GM19463 (cell line): ENCODE data around the gene CADPS2.

Experiments
- ATAC-seq: cut with Tn5 transposase; IDR thresholded peaks from one replicate; pipeline ENCODE4 v1.9.1; 2021; ENCODE audit warnings: mild to moderate bottlenecking, moderate library complexity; ENCODE audit not compliant: unreplicated experiment

The CADPS2 gene

DNA sequence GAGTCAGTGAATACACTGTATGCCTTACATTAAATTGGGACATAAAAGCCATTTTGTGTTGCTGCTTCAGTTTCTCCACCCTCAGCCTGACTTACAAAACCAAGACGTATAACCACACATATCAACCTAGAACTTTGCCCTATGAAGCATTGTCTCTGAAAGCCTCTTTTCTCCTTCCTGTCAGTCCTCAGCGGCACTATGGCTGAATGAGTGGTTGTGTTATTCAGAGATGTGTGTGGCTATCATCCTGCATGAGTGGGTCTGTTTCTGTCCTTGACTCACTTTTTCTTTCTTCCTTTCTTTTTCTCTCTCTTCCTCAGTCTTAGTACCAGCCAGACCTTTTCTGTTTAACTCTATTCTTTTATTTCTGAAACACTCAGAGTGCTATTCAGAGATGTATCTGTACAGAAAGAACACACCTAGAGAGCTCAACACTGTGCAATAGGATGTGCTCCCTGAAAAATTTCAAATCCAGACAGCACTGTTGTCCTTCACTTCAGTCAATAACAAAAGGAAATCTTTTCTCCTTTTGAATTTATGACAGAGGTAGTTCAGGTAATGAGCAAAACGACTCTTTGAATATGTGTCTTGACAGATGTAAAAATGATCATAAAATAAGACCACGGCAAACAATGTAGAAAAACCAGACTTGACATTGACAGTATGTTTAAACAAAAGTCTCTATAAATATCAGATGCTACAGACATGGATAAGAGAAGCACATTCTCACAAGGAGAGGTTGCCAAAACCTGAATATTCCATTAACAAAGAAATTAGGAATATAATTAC, 418.4 kb downstream of the CADPS2 start:
- no peak for ATAC-seq

DNA sequence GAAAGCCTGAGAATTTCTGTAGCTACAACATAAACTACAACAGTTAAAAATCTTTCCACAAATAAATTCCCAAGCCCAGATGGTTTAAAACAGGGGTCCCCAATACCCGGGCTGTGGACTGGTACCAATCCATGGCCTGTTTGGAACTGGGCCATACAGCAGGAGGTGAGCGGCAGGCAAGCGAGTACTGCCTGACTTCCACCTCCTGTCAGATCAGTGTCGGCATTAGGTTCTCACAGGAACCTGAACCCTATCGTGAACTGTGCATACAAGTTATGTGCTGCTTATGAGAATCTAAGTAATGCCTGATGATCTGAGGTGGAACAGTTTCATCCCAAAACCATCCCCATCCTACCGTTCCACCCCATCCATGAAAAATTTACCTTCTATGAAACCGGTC, 421.0 kb downstream of the CADPS2 start:
- ATAC-seq, result no peak

DNA sequence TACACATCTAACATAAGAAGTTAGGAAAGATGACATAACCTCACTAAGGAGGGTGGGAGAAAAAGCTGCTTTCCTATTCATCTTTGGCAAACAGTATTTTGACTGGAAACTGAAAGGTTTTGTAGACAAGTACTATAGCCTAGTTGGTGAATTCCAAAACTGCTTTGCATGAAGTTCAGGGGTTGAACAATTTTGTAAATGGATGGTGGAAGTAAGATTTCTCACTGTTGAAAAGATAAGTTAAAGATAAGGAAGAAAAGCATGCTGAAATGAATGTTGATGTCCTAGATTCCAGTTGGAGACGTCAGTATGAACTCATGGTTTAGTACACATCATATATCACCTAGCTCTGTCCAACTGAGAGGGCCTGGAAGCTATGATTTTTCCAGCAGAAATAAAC, 422.6 kb downstream of the CADPS2 start:
- ATAC-seq, result no peak

DNA sequence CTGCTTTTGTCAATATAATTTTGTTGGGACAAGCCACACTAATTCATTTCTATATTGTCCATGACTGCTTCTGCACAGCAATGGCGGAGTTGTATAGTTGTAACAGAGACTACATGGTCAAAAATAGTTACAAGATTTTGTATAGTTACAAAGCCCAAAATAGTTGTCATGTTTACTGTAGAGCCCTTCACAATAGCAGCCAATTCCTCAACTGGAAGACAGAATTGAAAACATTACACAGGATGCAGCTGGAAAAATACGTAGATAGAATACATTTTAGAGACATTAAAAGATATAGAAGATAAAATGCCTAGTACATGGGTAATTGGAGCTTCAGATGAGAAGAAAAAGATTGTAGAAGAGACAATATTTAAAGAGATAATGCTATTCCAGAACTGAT, 425.3 kb downstream of the CADPS2 start:
- ATAC-seq, result no peak

DNA sequence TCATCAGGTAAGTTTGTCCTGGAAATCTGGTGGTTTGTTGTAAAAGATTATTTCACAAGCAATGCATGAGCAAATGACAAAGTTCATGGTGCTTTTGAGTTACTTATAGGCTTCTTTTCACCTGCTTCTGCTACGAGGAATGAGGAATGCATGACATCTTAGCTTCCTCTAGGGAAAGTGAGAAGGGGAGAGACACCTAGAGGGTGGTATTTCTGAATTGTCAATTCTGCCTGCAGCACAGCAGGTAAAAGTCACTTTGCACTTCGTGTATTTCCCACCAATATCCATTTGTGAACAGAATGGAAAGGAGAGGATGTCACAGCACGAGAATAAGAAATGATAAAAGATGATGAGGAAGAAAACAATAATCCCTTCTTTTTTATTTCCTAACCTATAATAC, 428.3 kb downstream of the CADPS2 start:
- ATAC-seq, result no peak

DNA sequence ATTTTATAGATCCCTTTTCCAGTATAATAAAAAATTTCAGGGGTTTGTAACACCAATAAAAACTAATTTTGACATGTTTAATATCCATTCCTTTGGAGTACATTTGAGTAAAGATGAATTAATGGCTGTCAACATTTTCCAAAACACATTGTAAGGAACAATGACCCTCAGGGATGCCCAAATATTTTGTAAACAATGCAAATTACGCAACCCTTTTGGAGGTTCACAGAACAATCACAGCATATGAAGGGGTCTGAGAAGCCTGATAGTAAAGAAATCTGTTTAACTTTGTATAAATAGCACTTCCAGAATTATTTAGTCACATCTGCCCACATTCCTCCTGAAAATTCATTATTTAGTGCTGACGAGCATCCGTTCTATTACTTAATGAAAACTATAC, 428.9 kb downstream of the CADPS2 start:
- no peak for ATAC-seq

DNA sequence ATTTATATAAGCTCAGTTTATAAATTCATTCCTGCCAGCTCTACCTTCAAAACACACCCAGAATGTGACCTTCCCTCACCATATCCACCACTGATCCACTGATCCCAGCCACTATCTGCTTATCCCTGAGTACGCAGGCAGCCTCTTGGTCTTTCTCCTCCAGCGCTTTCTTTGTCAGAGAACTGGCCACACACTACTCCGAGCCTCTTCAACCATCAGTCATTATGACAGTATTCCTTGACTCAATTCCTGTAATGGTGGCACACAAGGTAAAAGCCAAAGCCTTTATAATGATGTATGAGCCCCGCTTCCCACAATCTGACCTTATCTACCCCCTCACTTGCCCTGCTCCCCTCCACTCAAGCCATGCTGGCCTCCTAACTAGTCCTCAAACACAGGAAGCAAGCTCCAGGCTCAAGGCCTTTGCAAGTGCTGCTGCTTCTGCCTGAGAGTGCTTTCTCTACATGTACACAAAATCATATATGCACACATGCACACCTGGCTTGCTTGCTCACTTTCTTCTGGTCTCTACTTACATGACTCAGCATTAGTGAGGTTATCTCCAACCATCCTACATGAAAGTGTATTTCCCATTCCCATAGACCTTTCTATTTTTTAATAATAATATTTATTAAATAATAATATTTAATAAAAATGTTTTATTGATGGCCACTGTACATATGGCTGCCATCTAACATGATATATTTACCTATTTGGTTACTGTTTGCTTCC, 431.3 kb downstream of the CADPS2 start:
- no peak for ATAC-seq

DNA sequence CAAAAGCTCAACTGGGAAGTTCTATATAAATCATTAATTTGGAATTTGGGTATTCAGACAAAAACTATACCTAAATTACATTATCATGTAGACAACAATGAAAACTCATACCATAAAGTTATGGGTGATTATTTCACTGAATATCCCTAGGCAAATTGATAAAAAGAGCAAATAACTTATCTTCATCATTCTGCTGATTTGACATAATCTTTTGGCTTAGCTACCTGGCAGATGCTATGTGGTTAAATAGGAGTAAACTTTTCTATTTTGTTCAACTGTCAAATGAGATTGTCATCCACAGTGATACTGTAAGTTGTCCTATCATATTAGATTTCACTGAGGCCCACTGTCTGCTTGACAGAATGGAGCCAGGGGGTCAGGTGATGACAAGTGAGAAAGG, 432.8 kb downstream of the CADPS2 start:
- ATAC-seq, result no peak

DNA sequence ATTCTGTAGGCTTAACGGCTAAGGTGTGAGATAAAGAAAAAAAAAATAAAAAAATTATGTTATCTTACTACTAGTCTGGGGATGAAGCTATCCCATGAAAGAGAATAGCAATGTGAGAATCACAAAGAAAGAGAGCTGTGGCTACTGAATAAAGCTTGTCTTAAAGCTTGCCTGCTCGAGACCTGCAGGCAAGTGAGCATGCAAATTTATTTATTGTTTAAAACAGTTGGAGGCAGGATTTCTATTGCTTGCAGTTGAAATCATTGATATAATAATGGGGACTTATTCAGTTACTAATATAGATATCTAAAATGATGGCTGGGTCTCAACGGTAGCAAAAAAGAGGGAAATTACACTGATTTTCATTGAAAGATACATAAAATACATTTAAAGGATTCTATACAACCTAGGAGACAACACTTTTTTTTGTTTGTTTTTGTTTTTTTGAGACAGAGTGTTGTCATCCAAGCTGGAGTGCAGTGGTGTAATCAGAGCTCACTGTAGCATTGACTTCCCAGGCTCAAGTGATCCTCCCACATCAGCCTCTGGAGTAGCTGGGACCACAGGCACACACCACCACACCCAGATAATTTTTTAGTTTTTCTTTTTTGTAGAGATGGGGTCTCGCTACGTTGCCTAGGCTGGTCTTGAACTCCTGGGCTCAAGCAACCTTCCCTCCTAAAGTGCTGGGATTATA, 437.2 kb downstream of the CADPS2 start:
- no peak for ATAC-seq

DNA sequence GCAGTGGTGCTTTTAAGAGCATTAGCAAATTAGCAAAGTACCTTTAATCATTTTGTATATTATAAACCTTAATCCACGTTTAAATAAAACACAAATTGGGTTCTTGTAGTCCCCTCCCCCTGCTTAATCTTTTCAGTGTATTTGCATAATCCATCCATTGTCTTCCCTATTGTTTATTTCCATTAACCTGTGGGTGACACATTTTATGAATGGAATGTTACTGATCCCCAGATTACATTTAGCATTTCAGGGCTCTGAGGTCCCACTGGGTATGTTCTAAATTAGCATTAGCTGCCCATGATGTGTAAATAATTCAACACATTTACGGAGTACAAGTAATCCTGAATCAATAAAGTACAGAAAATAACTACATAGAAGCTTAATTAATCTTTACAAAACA, 443.3 kb downstream of the CADPS2 start:
- no peak for ATAC-seq

DNA sequence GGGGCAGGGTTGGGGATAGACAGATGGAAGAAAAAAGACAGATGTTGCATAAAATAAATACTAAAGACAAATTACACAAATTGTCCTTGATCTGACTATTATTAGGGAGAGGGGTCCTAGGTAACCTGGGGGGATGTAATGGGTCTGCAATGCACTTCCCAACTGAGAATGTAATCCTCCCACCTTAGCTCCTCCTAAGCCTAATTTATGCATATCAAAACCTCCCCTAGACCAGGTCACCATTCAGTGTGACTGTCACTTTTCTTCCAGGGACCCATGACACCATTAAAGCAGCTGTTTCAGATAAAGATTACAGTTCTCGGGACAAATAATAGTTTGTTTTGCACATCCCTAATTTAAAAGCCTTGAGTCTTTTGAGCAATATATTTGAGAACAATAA, 447.8 kb downstream of the CADPS2 start:
- no peak for ATAC-seq

DNA sequence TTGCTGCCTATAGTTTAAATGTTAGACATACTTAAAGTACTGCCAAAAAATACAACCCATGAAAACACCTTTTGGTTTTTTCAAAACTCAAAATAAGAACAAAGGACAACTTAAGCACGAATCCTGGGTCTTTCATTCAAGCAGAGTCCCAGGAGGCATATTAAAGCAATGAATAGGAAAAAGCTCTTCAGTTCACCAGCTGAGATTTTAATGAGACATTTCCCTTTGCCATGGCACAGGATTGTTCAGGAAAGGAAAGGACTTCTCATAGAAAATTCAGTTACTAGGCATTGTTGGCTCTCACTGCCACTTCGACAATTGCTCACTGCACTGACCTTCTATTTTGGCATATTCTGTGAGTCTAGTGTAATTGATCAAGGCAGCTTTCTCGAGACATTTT, 448.3 kb downstream of the CADPS2 start:
- no peak for ATAC-seq

DNA sequence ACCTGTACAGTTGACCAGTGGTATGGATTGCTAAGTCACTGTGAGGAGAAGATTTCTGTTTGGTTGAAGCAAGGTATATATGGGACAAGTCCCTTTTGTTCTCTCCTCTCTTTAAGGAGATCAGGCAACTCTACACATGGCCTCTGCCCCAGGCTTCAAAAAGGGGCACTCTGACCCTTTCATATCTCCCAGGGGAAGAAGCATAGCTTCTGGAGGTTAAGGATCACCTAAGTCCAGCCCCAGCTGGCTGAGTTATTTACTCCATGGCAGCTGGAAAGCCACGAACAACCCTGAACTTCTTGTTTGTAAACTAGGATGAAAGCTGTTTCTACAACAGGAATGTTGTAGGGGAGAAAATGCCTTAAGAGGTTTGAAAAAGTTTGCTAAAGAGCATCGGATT, 452.5 kb downstream of the CADPS2 start:
- no peak for ATAC-seq

DNA sequence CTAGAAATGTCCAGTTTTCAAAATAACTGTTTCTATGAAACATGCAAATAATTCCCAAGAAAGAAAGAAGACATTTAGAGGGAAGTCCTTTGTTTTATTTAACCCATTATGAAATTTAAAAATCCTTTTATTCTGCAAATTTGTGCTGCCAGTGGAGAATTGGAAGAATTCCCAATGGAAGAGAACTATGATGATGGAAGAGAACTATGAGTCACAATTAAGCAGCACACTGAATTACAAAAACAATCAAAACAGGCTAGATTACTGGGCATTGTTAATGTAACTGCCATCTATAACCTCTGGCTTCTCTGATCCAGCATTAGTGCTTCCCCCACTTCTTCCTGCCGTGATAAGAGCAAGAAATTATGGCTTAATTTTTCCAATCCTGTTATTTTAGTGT, 455.6 kb downstream of the CADPS2 start:
- ATAC-seq, result no peak

DNA sequence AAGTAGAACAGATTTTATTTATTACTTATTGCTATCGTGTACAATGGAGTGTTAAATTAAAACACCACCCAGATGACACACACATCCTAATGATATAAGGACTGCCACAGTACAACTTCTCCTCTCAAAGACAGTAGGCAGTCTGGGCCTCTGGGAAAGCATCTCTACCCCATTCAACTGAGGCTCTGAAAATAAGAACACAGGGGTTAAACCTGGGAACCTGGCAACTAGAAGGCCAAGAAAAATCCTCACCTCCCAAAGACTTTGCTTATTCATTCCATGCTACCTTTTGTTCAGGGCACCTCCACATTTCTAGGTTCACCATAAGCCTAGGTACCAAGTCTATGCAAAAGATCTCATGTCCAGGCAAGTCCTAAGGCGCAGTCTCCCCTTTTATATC, 456.3 kb downstream of the CADPS2 start:
- ATAC-seq, result no peak

DNA sequence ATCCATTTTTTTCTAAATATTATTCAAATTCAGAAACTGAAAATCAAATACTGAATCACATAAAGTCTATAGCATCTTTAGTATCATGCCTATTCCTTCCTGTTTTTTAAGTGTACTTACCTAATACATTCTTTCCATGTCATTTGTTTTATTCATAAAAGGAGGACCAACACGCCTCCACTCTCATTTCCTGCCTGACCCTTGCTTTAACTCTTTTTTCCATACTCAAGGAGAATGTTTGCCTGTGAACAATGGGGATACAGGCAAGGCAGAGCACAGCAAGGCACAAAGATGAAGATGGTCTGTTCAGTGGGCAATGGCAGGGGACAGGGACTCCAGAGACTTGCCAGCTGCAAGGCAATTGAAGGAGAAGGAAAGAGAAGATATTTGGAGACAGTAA, 460.5 kb downstream of the CADPS2 start:
- no peak for ATAC-seq

DNA sequence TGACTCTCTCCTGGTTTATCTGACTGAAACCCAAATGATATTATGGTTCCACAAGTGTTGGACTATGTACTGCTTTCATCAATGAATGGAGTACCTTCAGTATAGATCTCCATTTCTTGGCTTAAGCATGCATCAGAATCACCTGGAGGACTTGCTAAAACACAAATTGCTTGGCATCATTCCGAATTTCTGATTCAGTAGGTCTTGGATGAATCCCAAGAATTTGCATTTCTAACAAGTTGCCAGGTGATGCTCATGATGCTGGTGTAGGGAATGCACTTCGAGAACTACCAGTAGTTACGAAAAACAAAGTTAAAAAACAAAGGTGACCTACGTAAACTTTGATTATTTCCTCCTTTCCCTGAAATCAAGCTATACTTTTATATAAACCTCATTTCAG, 462.7 kb downstream of the CADPS2 start:
- ATAC-seq, result no peak

DNA sequence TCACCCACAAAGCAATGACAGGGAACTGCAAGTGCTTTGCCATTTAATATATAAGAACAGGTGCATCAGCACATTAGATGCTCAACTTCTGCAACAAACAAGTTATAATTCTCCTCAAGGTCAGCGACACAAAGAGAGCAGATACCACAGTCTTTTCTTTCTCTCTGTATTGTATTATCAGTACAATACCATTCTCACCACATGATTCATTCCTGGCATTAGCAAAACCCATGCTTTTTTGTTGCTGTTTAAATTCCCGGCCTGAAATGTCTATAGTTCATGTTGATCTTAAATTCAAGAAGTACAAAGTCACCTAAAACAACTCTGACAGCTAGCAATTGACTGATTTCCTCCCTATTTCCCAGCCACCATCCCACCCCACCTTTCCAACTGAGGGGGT, 469.9 kb downstream of the CADPS2 start:
- ATAC-seq, result no peak

DNA sequence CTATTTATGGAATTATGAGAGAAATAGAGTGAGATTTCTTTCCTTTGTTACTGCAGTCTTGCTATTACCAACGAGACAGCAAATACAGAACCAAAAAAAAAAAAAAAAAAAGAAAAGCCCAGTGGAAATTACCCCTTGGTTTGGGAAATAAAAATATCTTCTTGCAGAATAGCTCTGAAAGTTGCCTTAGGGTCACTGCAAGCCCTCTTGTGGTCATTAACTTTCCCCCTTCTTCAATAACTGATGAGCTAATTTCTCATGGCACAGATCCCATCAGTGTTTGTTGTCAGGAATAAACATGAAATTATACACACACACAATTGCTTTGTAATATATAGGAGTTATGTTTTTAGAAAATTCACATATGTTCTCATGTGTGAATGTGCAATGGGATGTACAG, 470.8 kb downstream of the CADPS2 start:
- ATAC-seq, result no peak

DNA sequence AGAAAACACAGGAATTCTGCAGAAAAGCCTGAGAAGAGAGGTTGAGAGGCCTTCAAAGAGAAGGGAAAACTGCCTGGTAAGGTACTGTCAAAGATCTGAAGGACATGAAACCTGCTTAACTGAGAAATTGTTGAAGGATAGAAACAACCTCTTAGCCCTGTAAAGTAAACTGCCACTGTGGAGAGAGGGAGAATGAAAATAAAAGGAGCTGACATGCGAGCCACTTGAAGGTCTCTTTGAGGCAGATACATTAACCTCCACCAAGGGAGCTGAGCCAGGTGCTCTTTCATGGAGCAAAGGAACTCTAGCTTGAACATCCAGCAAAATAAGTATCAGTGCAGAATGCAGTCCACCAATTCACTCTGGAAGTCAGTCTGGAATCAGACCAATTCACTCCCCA, 472.9 kb downstream of the CADPS2 start:
- ATAC-seq, result no peak

DNA sequence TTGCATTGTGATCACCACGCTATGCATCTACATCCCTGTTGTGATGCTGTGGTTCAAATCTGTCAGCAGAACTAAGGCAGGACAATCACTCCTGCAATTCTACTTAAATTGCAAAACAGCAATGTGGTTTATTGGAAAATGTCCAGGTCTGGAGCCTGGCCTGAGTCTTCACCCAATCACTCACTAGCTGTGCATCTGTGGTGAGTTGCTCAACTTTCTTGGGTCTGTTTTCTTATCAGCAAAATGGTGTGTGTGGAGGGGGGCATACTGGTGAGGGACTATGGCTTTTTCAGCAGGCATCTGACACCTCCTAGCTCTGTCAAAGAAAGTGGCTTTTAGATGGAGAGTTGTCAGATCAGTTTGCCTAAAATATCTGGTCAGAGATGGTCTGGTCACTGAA, 473.4 kb downstream of the CADPS2 start:
- no peak for ATAC-seq

DNA sequence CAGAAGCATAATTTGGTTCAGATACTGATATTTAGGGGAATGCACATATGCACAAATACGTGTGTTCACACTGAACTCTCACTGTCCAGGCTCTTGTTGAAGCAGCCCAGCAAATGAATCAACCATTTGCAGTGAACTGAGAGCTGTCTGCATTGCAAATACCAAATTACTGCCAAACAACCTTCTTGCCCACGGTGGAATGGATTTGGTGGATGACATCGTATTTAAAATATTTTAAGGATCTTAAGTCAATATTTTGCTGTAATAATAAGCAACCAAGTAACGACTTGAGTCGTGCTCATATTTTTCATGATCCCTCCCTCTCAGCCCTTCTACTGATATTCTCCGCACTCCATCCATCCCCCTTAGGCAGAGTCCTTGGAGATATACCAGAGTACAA, 473.8 kb downstream of the CADPS2 start:
- no peak for ATAC-seq
